ENCODE measurements around the gene AOPEP.

DNA sequence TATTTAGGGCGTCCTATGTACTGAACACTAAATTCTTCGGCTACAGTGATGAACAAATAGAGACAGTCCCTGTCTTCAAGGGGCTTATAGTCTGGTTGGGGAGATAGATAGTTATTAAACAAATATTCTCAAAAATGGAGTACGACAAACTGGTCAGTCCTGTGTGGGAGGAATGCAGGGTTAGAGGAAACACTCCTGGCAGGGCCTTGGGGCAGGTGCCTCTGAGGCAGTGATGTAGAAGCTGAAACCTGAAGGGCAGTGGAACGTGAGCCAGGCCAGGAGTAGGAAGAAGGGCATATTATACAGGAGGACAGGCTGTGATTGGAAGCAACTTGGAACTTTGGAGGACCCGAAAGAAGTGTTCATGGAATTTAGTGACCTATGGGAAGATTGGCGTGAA is 133.4 kb downstream of the AOPEP start:
- TF ChIP-seq, protein P1, sequence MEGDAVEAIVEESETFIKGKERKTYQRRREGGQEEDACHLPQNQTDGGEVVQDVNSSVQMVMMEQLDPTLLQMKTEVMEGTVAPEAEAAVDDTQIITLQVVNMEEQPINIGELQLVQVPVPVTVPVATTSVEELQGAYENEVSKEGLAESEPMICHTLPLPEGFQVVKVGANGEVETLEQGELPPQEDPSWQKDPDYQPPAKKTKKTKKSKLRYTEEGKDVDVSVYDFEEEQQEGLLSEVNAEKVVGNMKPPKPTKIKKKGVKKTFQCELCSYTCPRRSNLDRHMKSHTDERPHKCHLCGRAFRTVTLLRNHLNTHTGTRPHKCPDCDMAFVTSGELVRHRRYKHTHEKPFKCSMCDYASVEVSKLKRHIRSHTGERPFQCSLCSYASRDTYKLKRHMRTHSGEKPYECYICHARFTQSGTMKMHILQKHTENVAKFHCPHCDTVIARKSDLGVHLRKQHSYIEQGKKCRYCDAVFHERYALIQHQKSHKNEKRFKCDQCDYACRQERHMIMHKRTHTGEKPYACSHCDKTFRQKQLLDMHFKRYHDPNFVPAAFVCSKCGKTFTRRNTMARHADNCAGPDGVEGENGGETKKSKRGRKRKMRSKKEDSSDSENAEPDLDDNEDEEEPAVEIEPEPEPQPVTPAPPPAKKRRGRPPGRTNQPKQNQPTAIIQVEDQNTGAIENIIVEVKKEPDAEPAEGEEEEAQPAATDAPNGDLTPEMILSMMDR (IDR thresholded peaks at IDR 0.05): no peak
- TF ChIP-seq SMC3 (IDR thresholded peaks at IDR 0.05): no peak
- no peak for TF ChIP-seq RCOR1 (IDR thresholded peaks at IDR 0.05; ENCODE audit: low read depth, low read length)
- no peak for TF ChIP-seq HOXA7 (CRISPR knock-in tag; IDR thresholded peaks at IDR 0.05)
- no peak for TF ChIP-seq POLR2A (IDR thresholded peaks at IDR 0.05; ENCODE audit: low read length)
- no peak for TF ChIP-seq RNF2 (IDR thresholded peaks at IDR 0.05; ENCODE audit: borderline replicate concordance, low read depth)
- TF ChIP-seq CHD2 (IDR thresholded peaks at IDR 0.05; ENCODE audit: low read length, partially characterized antibody): no peak
- TF ChIP-seq, protein P2, sequence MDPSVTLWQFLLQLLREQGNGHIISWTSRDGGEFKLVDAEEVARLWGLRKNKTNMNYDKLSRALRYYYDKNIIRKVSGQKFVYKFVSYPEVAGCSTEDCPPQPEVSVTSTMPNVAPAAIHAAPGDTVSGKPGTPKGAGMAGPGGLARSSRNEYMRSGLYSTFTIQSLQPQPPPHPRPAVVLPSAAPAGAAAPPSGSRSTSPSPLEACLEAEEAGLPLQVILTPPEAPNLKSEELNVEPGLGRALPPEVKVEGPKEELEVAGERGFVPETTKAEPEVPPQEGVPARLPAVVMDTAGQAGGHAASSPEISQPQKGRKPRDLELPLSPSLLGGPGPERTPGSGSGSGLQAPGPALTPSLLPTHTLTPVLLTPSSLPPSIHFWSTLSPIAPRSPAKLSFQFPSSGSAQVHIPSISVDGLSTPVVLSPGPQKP (IDR thresholded peaks at IDR 0.05; ENCODE audit: low read depth, low read length): no peak
- TF ChIP-seq, protein P3, sequence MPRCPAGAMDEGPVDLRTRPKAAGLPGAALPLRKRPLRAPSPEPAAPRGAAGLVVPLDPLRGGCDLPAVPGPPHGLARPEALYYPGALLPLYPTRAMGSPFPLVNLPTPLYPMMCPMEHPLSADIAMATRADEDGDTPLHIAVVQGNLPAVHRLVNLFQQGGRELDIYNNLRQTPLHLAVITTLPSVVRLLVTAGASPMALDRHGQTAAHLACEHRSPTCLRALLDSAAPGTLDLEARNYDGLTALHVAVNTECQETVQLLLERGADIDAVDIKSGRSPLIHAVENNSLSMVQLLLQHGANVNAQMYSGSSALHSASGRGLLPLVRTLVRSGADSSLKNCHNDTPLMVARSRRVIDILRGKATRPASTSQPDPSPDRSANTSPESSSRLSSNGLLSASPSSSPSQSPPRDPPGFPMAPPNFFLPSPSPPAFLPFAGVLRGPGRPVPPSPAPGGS (IDR thresholded peaks at IDR 0.05): no peak
- TF ChIP-seq, protein P4, sequence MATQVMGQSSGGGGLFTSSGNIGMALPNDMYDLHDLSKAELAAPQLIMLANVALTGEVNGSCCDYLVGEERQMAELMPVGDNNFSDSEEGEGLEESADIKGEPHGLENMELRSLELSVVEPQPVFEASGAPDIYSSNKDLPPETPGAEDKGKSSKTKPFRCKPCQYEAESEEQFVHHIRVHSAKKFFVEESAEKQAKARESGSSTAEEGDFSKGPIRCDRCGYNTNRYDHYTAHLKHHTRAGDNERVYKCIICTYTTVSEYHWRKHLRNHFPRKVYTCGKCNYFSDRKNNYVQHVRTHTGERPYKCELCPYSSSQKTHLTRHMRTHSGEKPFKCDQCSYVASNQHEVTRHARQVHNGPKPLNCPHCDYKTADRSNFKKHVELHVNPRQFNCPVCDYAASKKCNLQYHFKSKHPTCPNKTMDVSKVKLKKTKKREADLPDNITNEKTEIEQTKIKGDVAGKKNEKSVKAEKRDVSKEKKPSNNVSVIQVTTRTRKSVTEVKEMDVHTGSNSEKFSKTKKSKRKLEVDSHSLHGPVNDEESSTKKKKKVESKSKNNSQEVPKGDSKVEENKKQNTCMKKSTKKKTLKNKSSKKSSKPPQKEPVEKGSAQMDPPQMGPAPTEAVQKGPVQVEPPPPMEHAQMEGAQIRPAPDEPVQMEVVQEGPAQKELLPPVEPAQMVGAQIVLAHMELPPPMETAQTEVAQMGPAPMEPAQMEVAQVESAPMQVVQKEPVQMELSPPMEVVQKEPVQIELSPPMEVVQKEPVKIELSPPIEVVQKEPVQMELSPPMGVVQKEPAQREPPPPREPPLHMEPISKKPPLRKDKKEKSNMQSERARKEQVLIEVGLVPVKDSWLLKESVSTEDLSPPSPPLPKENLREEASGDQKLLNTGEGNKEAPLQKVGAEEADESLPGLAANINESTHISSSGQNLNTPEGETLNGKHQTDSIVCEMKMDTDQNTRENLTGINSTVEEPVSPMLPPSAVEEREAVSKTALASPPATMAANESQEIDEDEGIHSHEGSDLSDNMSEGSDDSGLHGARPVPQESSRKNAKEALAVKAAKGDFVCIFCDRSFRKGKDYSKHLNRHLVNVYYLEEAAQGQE (IDR thresholded peaks at IDR 0.05): no peak
- TF ChIP-seq BHLHE40 (IDR thresholded peaks at IDR 0.05; ENCODE audit: low read depth, low read length): no peak
- TF ChIP-seq CBX8 (IDR thresholded peaks at IDR 0.05): no peak
- TF ChIP-seq, protein P5, sequence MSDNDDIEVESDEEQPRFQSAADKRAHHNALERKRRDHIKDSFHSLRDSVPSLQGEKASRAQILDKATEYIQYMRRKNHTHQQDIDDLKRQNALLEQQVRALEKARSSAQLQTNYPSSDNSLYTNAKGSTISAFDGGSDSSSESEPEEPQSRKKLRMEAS (IDR thresholded peaks at IDR 0.05): no peak
- no peak for TF ChIP-seq EP300 (IDR thresholded peaks at IDR 0.05)
